WTC11 (cell line): Measurements from ENCODE around the gene XRCC1. TPM values are rescaled to one million over a fixed set of nuclear protein-coding genes. Genes with fewer than 3 reads are reported as not detected.

Source experiments
- ATAC-seq: fragments of 200-7000 bp; cut with Tn5 transposase; 2 replicates; pipeline ENCODE4 v1.10.0; 2021; ENCODE audit warnings: mild to moderate bottlenecking, moderate library complexity
- CTCF ChIA-PET: fragments of 300-600 bp; sonication (Branson Sonifier 250); formaldehyde crosslinking; loops from one replicate; lab custom pipeline; 2021; ENCODE audit warnings: antibody characterized with exemption; lab: Charles Lee
- POLR2A ChIA-PET: fragments of 350-600 bp; sonication (Branson Sonifier 250); formaldehyde crosslinking; loops from one replicate; lab custom pipeline; 2021; ENCODE audit warnings: antibody characterized with exemption; lab: Charles Lee
- DNase-seq: peaks from one replicate; pipeline ENCODE4 v3.0.0; 2021; ENCODE audit warnings: low spot score
- H3K27ac Mint-ChIP-seq: 2 replicates; pipeline ENCODE4 v1.8.0; 2021; ENCODE audit warnings: mixed read lengths
- H3K27me3 Mint-ChIP-seq: 2 replicates; pipeline ENCODE4 v1.8.0; 2021; ENCODE audit warnings: low read depth, mild to moderate bottlenecking, moderate library complexity, mixed read lengths
- H3K36me3 Mint-ChIP-seq: 2 replicates; pipeline ENCODE4 v1.8.0; 2021; ENCODE audit warnings: mixed read lengths
- H3K4me1 Mint-ChIP-seq: 2 replicates; pipeline ENCODE4 v1.8.0; 2022; ENCODE audit warnings: mixed read lengths
- H3K4me3 Mint-ChIP-seq: 2 replicates; pipeline ENCODE4 v1.8.0; 2021; ENCODE audit warnings: mild to moderate bottlenecking, moderate library complexity, mixed read lengths
- H3K9me3 Mint-ChIP-seq: 2 replicates; pipeline ENCODE4 v1.8.0; 2021; ENCODE audit warnings: mixed read lengths
- ARID4B ChIP-seq: sonication (generic); formaldehyde crosslinking; IDR thresholded peaks from 2 replicates; pipeline ENCODE4 v1.8.0; 2023; ENCODE audit warnings: missing genetic modification reagents, mild to moderate bottlenecking, borderline replicate concordance
- ATF3 ChIP-seq: sonication (generic); formaldehyde crosslinking; conservative IDR thresholded peaks from 2 replicates; pipeline ENCODE4 v1.8.1; 2022; ENCODE audit warnings: mild to moderate bottlenecking, missing genetic modification reagents
- CTCF ChIP-seq: fragments of 200-600 bp; IDR thresholded peaks from 2 replicates; pipeline ENCODE4 v1.8.0; 2022; ENCODE audit warnings: antibody characterized with exemption
- E2F4 ChIP-seq: sonication (generic); formaldehyde crosslinking; IDR thresholded peaks from 2 replicates; pipeline ENCODE4 v1.8.1; 2022; ENCODE audit warnings: low read depth, mild to moderate bottlenecking, moderate library complexity, missing genetic modification reagents, borderline replicate concordance
- E2F5 ChIP-seq: sonication (generic); formaldehyde crosslinking; IDR thresholded peaks from 2 replicates; pipeline ENCODE4 v1.8.1; 2022; ENCODE audit warnings: mild to moderate bottlenecking, moderate library complexity, missing genetic modification reagents
- EMX1 ChIP-seq: fragments of 250-450 bp; sonication (Bioruptor Pico); IDR thresholded peaks from 2 replicates; pipeline ENCODE4 v1.8.0; 2021; ENCODE audit warnings: mild to moderate bottlenecking
- FOXP4 ChIP-seq: sonication (generic); formaldehyde crosslinking; IDR thresholded peaks from 2 replicates; pipeline ENCODE4 v1.8.0; 2022; ENCODE audit warnings: mild to moderate bottlenecking, missing genetic modification reagents
- GRHL2 ChIP-seq: fragments of 250-450 bp; sonication (Bioruptor Pico); IDR thresholded peaks from 2 replicates; pipeline ENCODE4 v1.8.0; 2022; ENCODE audit warnings: mild to moderate bottlenecking, moderate library complexity; ENCODE audit not compliant: insufficient replicate concordance, severe bottlenecking
- GTF2I ChIP-seq: fragments of 250-450 bp; sonication (Bioruptor Pico); conservative IDR thresholded peaks from 2 replicates; pipeline ENCODE4 v1.4.0; 2021; ENCODE audit warnings: mild to moderate bottlenecking
- NFE2L1 ChIP-seq: sonication (generic); formaldehyde crosslinking; IDR thresholded peaks from 2 replicates; pipeline ENCODE4 v1.8.1; 2023; ENCODE audit warnings: missing genetic modification reagents
- NFYB ChIP-seq: sonication (generic); formaldehyde crosslinking; conservative IDR thresholded peaks from 2 replicates; pipeline ENCODE4 v1.8.0; 2022; ENCODE audit warnings: low read depth, missing genetic modification reagents
- PRDM15 ChIP-seq: sonication (generic); formaldehyde crosslinking; IDR thresholded peaks from 2 replicates; pipeline ENCODE4 v1.8.0; 2022; ENCODE audit warnings: missing genetic modification reagents
- SMAD3 ChIP-seq: sonication (generic); formaldehyde crosslinking; IDR thresholded peaks from 2 replicates; pipeline ENCODE4 v1.8.0; 2022; ENCODE audit warnings: missing genetic modification reagents, mild to moderate bottlenecking, borderline replicate concordance
- SP1 ChIP-seq: sonication (generic); formaldehyde crosslinking; conservative IDR thresholded peaks from 2 replicates; pipeline ENCODE4 v1.8.1; 2022; ENCODE audit warnings: missing genetic modification reagents
- TCF7 ChIP-seq: sonication (generic); formaldehyde crosslinking; IDR thresholded peaks from 2 replicates; pipeline ENCODE4 v1.8.0; 2022; ENCODE audit warnings: mild to moderate bottlenecking, low read depth, missing genetic modification reagents, moderate library complexity
- ZNF121 ChIP-seq: sonication (generic); formaldehyde crosslinking; IDR thresholded peaks from 2 replicates; pipeline ENCODE4 v1.8.0; 2023; ENCODE audit warnings: missing genetic modification reagents
- ZNF317 ChIP-seq: sonication (generic); formaldehyde crosslinking; IDR thresholded peaks from 2 replicates; pipeline ENCODE4 v1.8.1; 2023; ENCODE audit warnings: low read depth, mild to moderate bottlenecking, moderate library complexity, missing genetic modification reagents, borderline replicate concordance
- total RNA-seq: library from RNA; stranded (reverse); gene quantifications from 3 replicates; pipeline ENCODE4 v1.2.3, GENCODE V29; 2021

Gene XRCC1
- total RNA-seq, 1 experiment from 2014 or later = 48.3 TPM

GRCh38 chr19:43538922-43539321, 36.4 kb downstream of the XRCC1 start (continued):
- TF ChIP-seq PRDM15 (CRISPR knock-in tag) (no peak), NFE2L1 (CRISPR knock-in tag) (no peak), SMAD3 (CRISPR knock-in tag) (no peak), ATF3 (CRISPR knock-in tag) (no peak), GRHL2 (CRISPR knock-in tag) (no peak), ZNF317 (CRISPR knock-in tag) (no peak), GTF2I (CRISPR knock-in tag) (no peak), SP1 (CRISPR knock-in tag) (no peak), E2F5 (CRISPR knock-in tag) (no peak), ZNF121 (no peak), E2F4 (no peak)

GRCh38 chr19:43534816-43535761, 40.2 kb downstream of the XRCC1 start:
- peaks cover 18% of the 10 kb centered on the region for H3K4me1 Mint-ChIP-seq
- no peak for TF ChIP-seq FOXP4 (CRISPR knock-in tag)
- peak; percentile 41; the same call in 1 of the 2 replicates for TF ChIP-seq CTCF
- no peak for TF ChIP-seq EMX1
- no peak for TF ChIP-seq NFYB (CRISPR knock-in tag)
- TF ChIP-seq TCF7 (CRISPR knock-in tag) = no peak
- TF ChIP-seq ARID4B (CRISPR knock-in tag) = no peak
- TF ChIP-seq, all 79 proteins: peak for 1
- DNase-seq = peak; percentile 92
- Mint-ChIP-seq H3K36me3 (peaks cover 27% of the 10 kb centered on the region), H3K9me3 (peaks cover 15% of the 10 kb centered on the region), H3K4me3 (peak overlapping the region; percentile 95), H3K27ac (peak overlapping the region; percentile 100; the same call in 1 of the 2 replicates), H3K27me3 (peaks cover 10% of the 10 kb centered on the region)
- POLR2A ChIA-PET = interaction anchor here (0.6 to 1.4 kb wide), 7 partner anchors 7 to 133 kb away, joined by 3 to 6 read pairs (median 3); partner anchors contain the start of genes IRGQ and ZNF576
- CTCF ChIA-PET = interaction anchor here (0.6 to 4.5 kb wide), 39 partner anchors 10 to 677 kb away, joined by 3 to 152 read pairs (median 6); partner anchors contain the start of genes ETHE1, IRGQ, PHLDB3 and PINLYP
- ATAC-seq = peak; percentile 39
